ENCODE data around the gene FAH. TPM values are rescaled to one million over a fixed set of nuclear protein-coding genes. Genes with fewer than 3 reads are reported as not detected.

The FAH gene
- total and polyA plus RNA-seq, 3 donors from 2014 or later, result 49.0 to 75.0 (median 58.4) TPM

DNA sequence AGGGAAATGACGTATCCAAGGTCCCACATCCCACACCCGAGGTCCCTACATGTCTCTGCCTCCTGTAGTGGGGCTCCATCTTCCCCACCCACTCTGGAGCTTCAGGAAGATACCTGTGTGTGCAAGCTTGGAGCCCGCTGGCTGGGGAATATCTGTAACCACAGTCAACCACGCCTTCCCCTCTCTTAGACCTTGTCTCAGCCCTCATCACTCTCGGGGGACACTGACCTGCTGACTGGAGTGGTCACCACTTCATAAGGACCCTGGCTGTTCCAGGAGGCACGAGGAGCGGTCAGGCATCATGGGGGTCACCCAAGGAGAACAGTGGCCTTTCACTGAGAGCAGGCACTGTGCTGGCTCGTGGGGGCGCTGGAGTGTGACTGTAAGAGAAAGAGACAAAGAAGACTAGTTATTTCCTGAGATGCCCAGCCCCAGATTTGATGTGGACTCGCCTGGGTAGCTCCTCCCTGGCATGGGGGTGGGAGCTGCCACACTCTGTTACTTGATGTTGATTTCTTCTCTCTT lies 50.6 kb downstream of the FAH start:
- Histone ChIP-seq H3K27ac (no peak overlapping the region), H3K27me3 (no peaks in the 10 kb centered on the region), H3K4me1 (no peaks in the 10 kb centered on the region), H3K36me3 (ENCODE audit: low read depth, missing control alignments) (no peaks in the 10 kb centered on the region), H3K9me3 (no peaks in the 10 kb centered on the region), H3K4me3 (no peak overlapping the region)
- 75 to 79% methylated on average over 10 of the region's 10 CpGs for WGBS, 2 donors
- intact Hi-C loops (cut with DNase I; ENCODE audit: low total_unique reads), result no loop called here
- no peak for DNase-seq
- no peak for TF ChIP-seq POLR2A (IDR thresholded peaks at IDR 0.05)
- TF ChIP-seq, protein P1, sequence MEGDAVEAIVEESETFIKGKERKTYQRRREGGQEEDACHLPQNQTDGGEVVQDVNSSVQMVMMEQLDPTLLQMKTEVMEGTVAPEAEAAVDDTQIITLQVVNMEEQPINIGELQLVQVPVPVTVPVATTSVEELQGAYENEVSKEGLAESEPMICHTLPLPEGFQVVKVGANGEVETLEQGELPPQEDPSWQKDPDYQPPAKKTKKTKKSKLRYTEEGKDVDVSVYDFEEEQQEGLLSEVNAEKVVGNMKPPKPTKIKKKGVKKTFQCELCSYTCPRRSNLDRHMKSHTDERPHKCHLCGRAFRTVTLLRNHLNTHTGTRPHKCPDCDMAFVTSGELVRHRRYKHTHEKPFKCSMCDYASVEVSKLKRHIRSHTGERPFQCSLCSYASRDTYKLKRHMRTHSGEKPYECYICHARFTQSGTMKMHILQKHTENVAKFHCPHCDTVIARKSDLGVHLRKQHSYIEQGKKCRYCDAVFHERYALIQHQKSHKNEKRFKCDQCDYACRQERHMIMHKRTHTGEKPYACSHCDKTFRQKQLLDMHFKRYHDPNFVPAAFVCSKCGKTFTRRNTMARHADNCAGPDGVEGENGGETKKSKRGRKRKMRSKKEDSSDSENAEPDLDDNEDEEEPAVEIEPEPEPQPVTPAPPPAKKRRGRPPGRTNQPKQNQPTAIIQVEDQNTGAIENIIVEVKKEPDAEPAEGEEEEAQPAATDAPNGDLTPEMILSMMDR (IDR thresholded peaks at IDR 0.05), result no peak

DNA sequence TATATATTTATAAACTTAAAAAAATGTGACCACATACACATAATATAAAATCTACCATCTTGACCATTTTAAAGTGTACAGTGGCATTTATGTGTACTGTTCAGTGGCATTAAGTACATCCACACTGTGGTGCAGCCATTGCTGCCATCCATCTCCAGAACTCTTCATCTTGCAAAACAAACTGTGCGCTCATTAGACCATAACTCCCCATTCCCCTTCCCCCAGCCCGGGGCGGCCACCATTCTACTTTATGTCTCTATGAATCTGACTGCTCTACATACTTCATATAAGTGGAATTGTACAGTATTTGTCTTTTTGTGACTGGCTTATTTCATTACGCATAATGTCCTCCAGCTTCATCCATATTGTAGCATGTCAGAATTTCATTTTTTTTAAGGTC lies 51.4 kb downstream of the FAH start:
- no peak for DNase-seq
- Histone ChIP-seq H3K27me3 (no peaks in the 10 kb centered on the region), H3K27ac (no peak overlapping the region), H3K4me3 (no peak overlapping the region), H3K9me3 (no peaks in the 10 kb centered on the region), H3K36me3 (ENCODE audit: low read depth, missing control alignments) (no peaks in the 10 kb centered on the region), H3K4me1 (no peaks in the 10 kb centered on the region)
- intact Hi-C loops (cut with DNase I; ENCODE audit: low total_unique reads), result no loop called here
- TF ChIP-seq, protein P1 (IDR thresholded peaks at IDR 0.05), result no peak
- no peak for TF ChIP-seq POLR2A (IDR thresholded peaks at IDR 0.05)
- WGBS, 2 donors, result 88 to 98% methylated on average over 4 of the region's 4 CpGs

DNA sequence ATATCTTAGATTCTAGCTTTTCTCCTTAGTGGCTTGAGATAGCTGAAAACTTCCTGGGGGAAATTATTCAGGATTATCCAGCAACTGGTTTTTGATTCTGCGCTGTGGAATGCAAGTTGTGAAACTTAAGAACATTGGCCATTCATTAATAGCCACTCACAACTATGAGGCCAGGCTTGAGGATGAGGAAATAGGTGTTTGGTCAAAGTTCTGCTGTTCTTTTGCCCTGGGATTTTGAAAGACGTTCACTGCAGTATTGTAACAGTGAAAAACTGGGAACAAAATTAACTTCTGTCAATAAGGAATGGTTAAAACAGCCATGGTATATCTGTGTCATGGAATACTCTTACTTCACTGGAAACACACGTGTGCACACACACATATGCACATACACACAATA lies 55.1 kb downstream of the FAH start:
- H3K4me3 ChIP-seq, result no peak overlapping the region
- H3K36me3 ChIP-seq (ENCODE audit: low read depth, missing control alignments), result no peaks in the 10 kb centered on the region
- 73 to 79% methylated on average over 3 of the region's 3 CpGs for WGBS, 2 donors
- H3K9me3 ChIP-seq, result no peaks in the 10 kb centered on the region
- no peaks in the 10 kb centered on the region for H3K4me1 ChIP-seq
- no peak for TF ChIP-seq POLR2A (IDR thresholded peaks at IDR 0.05)
- TF ChIP-seq, protein P1 (IDR thresholded peaks at IDR 0.05), result no peak
- H3K27ac ChIP-seq, result no peak overlapping the region
- H3K27me3 ChIP-seq, result no peaks in the 10 kb centered on the region
- intact Hi-C loops (cut with DNase I; ENCODE audit: low total_unique reads), result no loop called here
- no peak for DNase-seq

DNA sequence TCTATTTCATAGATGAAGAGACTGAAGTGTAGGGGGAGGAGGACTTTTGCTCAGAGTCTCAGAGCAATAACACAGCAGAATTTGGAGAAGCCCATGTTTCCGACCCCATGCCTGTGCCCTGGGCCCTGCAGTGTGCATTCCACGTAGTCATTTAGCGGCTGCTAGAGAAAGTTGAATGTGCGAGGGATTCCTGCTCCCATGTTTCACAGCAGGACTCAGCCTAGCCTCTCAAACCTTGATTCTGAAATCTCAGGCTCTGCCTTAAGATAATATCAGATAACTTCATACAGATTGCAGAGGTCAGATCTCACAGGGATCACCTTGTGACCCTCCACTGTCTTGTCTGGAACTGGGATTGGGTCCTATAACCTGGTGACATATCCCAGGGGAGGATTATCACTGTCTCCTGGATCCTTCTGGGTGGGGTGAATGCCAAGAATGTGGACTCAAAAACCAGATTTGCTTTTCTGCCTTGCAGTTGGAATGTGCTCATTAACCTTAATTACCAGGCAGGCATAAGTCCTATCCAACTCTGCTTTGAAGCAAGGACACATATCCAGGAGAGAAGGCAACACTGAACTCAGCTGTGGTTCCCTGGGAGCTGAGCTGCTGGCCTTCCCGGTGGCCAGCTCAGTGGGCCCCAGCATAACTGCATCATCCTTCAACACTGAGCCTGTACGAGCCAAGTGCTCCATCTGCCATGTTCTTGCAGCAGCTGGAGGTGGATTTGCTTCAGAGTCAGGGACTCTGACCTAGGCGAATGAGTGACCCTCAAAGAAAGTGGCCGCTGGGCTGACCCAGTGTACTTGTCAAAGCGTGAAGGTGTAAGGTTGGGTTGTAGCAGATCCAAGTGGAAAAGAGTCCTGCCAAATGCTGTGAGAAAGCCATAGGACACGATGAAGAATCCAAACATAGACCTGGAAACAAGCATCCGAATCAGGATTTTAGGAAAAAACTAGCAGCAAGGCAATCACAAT lies 56.2 kb downstream of the FAH start:
- WGBS, 2 donors, result 74 to 83% methylated on average over 11 of the region's 11 CpGs
- no peaks in the 10 kb centered on the region for H3K9me3 ChIP-seq
- no peaks in the 10 kb centered on the region for H3K4me1 ChIP-seq
- no peak for DNase-seq
- no peak overlapping the region for H3K27ac ChIP-seq
- H3K4me3 ChIP-seq, result no peak overlapping the region
- intact Hi-C loops (cut with DNase I; ENCODE audit: low total_unique reads), result no loop called here
- TF ChIP-seq, protein P1 (IDR thresholded peaks at IDR 0.05), result no peak
- no peak for TF ChIP-seq POLR2A (IDR thresholded peaks at IDR 0.05)
- H3K36me3 ChIP-seq (ENCODE audit: low read depth, missing control alignments), result no peaks in the 10 kb centered on the region
- H3K27me3 ChIP-seq, result no peaks in the 10 kb centered on the region

Data from testis (tissue), 3 donors.